Measurements from ENCODE around the gene BLOC1S4. TPM values are rescaled to one million over a fixed set of nuclear protein-coding genes. Genes with fewer than 3 reads are reported as not detected.

BLOC1S4 gene
- total and polyA plus RNA-seq, 4 donors, result 4.9 to 7.7 (median 5.4) TPM

GRCh38 chr4:6689506-6689960, 26.4 kb upstream of the BLOC1S4 start:
- Histone ChIP-seq H3K4me1 (ENCODE audit: control insufficient read depth in 4 of 4, insufficient read depth in 4 of 4, low read length in 3 of 4) (peaks cover 11 to 25% (median 19%) of the 10 kb centered on the region in 4 donors), H3K4me3 (ENCODE audit: low read depth in 1 of 3, low read length in 3 of 3) (no peak overlapping the region), H3K27ac (ENCODE audit: low read depth in 1 of 2, low read length in 2 of 2) (peak overlapping the region; percentile 21 to 72), H3K27me3 (ENCODE audit: control insufficient read depth in 4 of 4, insufficient read depth in 4 of 4, low read length in 3 of 4) (no peaks in the 10 kb centered on the region), H3K36me3 (ENCODE audit: control insufficient read depth in 4 of 4, insufficient read depth in 3 of 4, low read depth in 1 of 4, low read length in 3 of 4) (no peaks in the 10 kb centered on the region), H3K9ac (ENCODE audit: low read depth in 1 of 2, low read length in 2 of 2) (no peak overlapping the region), H3K9me3 (ENCODE audit: control insufficient read depth in 4 of 4, low read length in 3 of 4) (no peaks in the 10 kb centered on the region)
- 57% methylated on average over 15 of the region's 15 CpGs for WGBS
- DNase-seq (ENCODE audit: low spot score), result no peak
- TF ChIP-seq FOXA1 (IDR thresholded peaks at IDR 0.05) (no peak), CTCF (IDR thresholded peaks at IDR 0.05; ENCODE audit: low read depth, low read length, missing input control) (no peak), TAF1 (conservative IDR thresholded peaks at IDR 0.05) (no peak), MAX (IDR thresholded peaks at IDR 0.05) (no peak), HNF4G (IDR thresholded peaks at IDR 0.05) (no peak), NR2F2 (IDR thresholded peaks at IDR 0.05) (no peak), RAD21 (IDR thresholded peaks at IDR 0.05) (no peak), RXRA (IDR thresholded peaks at IDR 0.05) (peak in 1 of 2 donors; percentile 50), ATF3 (IDR thresholded peaks at IDR 0.05) (no peak), GABPA (IDR thresholded peaks at IDR 0.05 in 1 of 2, conservative IDR thresholded peaks at IDR 0.05 in 1 of 2) (no peak), HNF4A (conservative IDR thresholded peaks at IDR 0.05) (peak in 1 of 2 donors; percentile 19), REST (IDR thresholded peaks at IDR 0.05) (no peak), YY1 (IDR thresholded peaks at IDR 0.05) (peak; percentile 43), JUND (IDR thresholded peaks at IDR 0.05) (no peak), SP1 (IDR thresholded peaks at IDR 0.05) (peak; percentile 35), EGR1 (IDR thresholded peaks at IDR 0.05; ENCODE audit: low read depth in 2 of 2) (no peak)

GRCh38 chr4:6692379-6692778, 23.6 kb upstream of the BLOC1S4 start:
- TF ChIP-seq RAD21 (IDR thresholded peaks at IDR 0.05) (no peak), HNF4G (IDR thresholded peaks at IDR 0.05) (no peak), GABPA (IDR thresholded peaks at IDR 0.05 in 1 of 2, conservative IDR thresholded peaks at IDR 0.05 in 1 of 2) (no peak)
- no peaks in the 10 kb centered on the region for H3K36me3 ChIP-seq (ENCODE audit: control insufficient read depth in 4 of 4, insufficient read depth in 3 of 4, low read depth in 1 of 4, low read length in 3 of 4)
- no peak overlapping the region for H3K9ac ChIP-seq (ENCODE audit: low read depth in 1 of 2, low read length in 2 of 2)
- H3K27me3 ChIP-seq (ENCODE audit: control insufficient read depth in 4 of 4, insufficient read depth in 4 of 4, low read length in 3 of 4), result no peaks in the 10 kb centered on the region
- no peaks in the 10 kb centered on the region for H3K9me3 ChIP-seq (ENCODE audit: control insufficient read depth in 4 of 4, low read length in 3 of 4)
- WGBS, result 96% methylated on average over 8 of the region's 8 CpGs
- H3K4me3 ChIP-seq (ENCODE audit: low read depth in 1 of 3, low read length in 3 of 3), result no peak overlapping the region
- DNase-seq (ENCODE audit: low spot score), result no peak
- H3K4me1 ChIP-seq (ENCODE audit: control insufficient read depth in 4 of 4, insufficient read depth in 4 of 4, low read length in 3 of 4), result peaks cover 17 to 41% (median 30%) of the 10 kb centered on the region in 4 donors
- H3K27ac ChIP-seq (ENCODE audit: low read depth in 1 of 2, low read length in 2 of 2), result no peak overlapping the region
